ENCODE measurements around the gene PREX1. TPM values are rescaled to one million over a fixed set of nuclear protein-coding genes. Genes with fewer than 3 reads are reported as not detected.

The PREX1 gene
- total RNA-seq, 4 donors from 2014 or later: 29.7 to 56.3 (median 46.6) TPM

- no peak for TF ChIP-seq CTCF (IDR thresholded peaks at IDR 0.05; ENCODE audit: low read depth)
Measured at GRCh38 chr20:48782053-48782452, 45.7 kb downstream of the PREX1 start.

GRCh38 chr20:48781634-48782033 is 46.2 kb downstream of the PREX1 start:
- no peak for TF ChIP-seq CTCF (IDR thresholded peaks at IDR 0.05; ENCODE audit: low read depth)

- TF ChIP-seq CTCF (IDR thresholded peaks at IDR 0.05; ENCODE audit: low read depth): no peak
Measured at GRCh38 chr20:48779435-48779834, 48.4 kb downstream of the PREX1 start.

GRCh38 chr20:48777821-48778220 is 50.0 kb downstream of the PREX1 start:
- no peak for TF ChIP-seq CTCF (IDR thresholded peaks at IDR 0.05; ENCODE audit: low read depth)

- TF ChIP-seq CTCF (IDR thresholded peaks at IDR 0.05; ENCODE audit: low read depth): no peak
Measured at GRCh38 chr20:48777005-48777404, 50.8 kb downstream of the PREX1 start.

GRCh38 chr20:48776306-48776705 is 51.5 kb downstream of the PREX1 start:
- TF ChIP-seq CTCF (IDR thresholded peaks at IDR 0.05; ENCODE audit: low read depth): no peak

GRCh38 chr20:48774696-48775095 is 53.1 kb downstream of the PREX1 start:
- no peak for TF ChIP-seq CTCF (IDR thresholded peaks at IDR 0.05; ENCODE audit: low read depth)

All from subcutaneous adipose tissue (tissue), 4 donors.